SU-DHL-6 (cell line): ENCODE measurements around the gene RIC8B.

Experiments used
- H2AFZ ChIP-seq: fragments of 200-600 bp; sonication (generic); 2 replicates; pipeline ENCODE4 v1.6.1; 2014; ENCODE audit warnings: low read depth, mild to moderate bottlenecking, moderate library complexity, mixed read lengths, antibody characterized with exemption, low read length; ENCODE audit not compliant: severe bottlenecking
- H3F3A ChIP-seq: fragments of 200-600 bp; shearing (Covaris generic); 2 replicates; pipeline ENCODE4 v1.6.0; 2016; ENCODE audit warnings: antibody characterized with exemption, mild to moderate bottlenecking; ENCODE audit not compliant: insufficient read depth
- H3K27ac ChIP-seq: fragments of 200-600 bp; sonication (generic); 2 replicates; pipeline ENCODE4 v1.5.1; 2016; ENCODE audit warnings: low read depth, mild to moderate bottlenecking, low read length, moderate library complexity, mixed read lengths
- H3K27me3 ChIP-seq: fragments of 200-600 bp; sonication (generic), shearing (Covaris generic); 2 replicates; pipeline ENCODE4 v1.6.0; 2014; ENCODE audit warnings: mild to moderate bottlenecking, low read length
- H3K36me3 ChIP-seq: fragments of 200-600 bp; sonication (generic); 2 replicates; pipeline ENCODE4 v1.6.1; 2014; ENCODE audit warnings: mild to moderate bottlenecking, low read length, mixed read lengths
- H3K4me2 ChIP-seq: fragments of 300-600, 200-600 bp; shearing (Covaris generic), sonication (generic); 2 replicates; pipeline ENCODE4 v1.6.0; 2014; ENCODE audit warnings: low read length, low read depth, mild to moderate bottlenecking; ENCODE audit not compliant: poor library complexity, severe bottlenecking
- H3K4me3 ChIP-seq: fragments of 200-600 bp; sonication (generic); 2 replicates; pipeline ENCODE4 v1.5.1; 2014; ENCODE audit warnings: antibody characterized with exemption, low read length, mild to moderate bottlenecking, mixed read lengths; ENCODE audit not compliant: insufficient read depth, poor library complexity, severe bottlenecking
- H3K79me2 ChIP-seq: fragments of 200-600 bp; sonication (generic); 2 replicates; pipeline ENCODE4 v1.6.1; 2014; ENCODE audit warnings: mild to moderate bottlenecking, low read length, moderate library complexity; ENCODE audit not compliant: insufficient read depth
- H3K9ac ChIP-seq: fragments of 200-600 bp; sonication (generic); 2 replicates; pipeline ENCODE4 v1.7.0; 2014; ENCODE audit warnings: mild to moderate bottlenecking, low read length
- H3K9me2 ChIP-seq: fragments of 200-600 bp; sonication (generic); replicated peaks from 2 replicates; pipeline ENCODE4 v1.6.1; 2014; ENCODE audit warnings: low read length; ENCODE audit not compliant: insufficient read depth
- H3K9me3 ChIP-seq: fragments of 200-600 bp; sonication (generic); 2 replicates; pipeline ENCODE4 v1.6.1; 2014; ENCODE audit warnings: low read length, mixed read lengths; ENCODE audit not compliant: insufficient read depth
- H4K20me1 ChIP-seq: fragments of 200-600 bp; sonication (generic); 2 replicates; pipeline ENCODE4 v1.6.1; 2014; ENCODE audit warnings: low read depth, mild to moderate bottlenecking, antibody characterized with exemption, low read length, moderate library complexity, mixed read lengths
- EZH2phosphoT487 ChIP-seq: fragments of 200-600 bp; sonication (generic), shearing (Covaris generic); conservative IDR thresholded peaks from 2 replicates; pipeline ENCODE4 v1.6.1; 2018; ENCODE audit warnings: mild to moderate bottlenecking, antibody characterized with exemption, low read length, moderate library complexity, mixed read lengths
- TF ChIP-seq, protein P1 (sequence below): fragments of 200-600 bp; sonication (generic); IDR thresholded peaks from one replicate; pipeline ENCODE4 v1.5.1; 2017; ENCODE audit warnings: antibody characterized with exemption, mild to moderate bottlenecking, low read length, moderate library complexity; ENCODE audit not compliant: insufficient read depth, poor library complexity, severe bottlenecking

RIC8B gene

DNA sequence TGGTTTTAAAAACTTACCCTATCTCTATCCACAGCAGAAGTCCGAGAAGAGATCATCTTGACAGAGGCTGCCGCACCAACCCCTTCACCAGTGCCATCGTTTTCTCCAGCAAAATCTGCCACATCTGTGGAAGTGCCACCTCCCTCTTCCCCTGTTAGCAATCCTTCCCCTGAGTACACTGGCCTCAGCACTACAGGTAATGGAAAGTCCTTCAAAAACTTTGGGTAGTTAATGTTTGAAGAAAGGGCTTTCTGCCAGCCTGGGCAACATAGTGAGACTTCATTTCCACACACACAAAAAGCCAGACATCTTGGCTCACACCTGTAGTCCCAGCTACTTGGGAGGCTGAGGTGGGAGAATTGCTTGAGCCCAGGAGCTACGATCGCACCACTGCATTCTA is 41.6 kb upstream of the RIC8B start:
- Histone ChIP-seq H3K36me3 (no peaks in the 10 kb centered on the region), H3K27me3 (no peaks in the 10 kb centered on the region), H3K27ac (no peak overlapping the region), H3K9me2 (no peaks in the 10 kb centered on the region), H3K79me2 (no peaks in the 10 kb centered on the region), H3K4me2 (no peak overlapping the region), H3K4me3 (no peak overlapping the region), H4K20me1 (no peaks in the 10 kb centered on the region), H3K9ac (no peak overlapping the region), H3K9me3 (no peaks in the 10 kb centered on the region), H3F3A (no peaks in the 10 kb centered on the region), H2AFZ (no peak overlapping the region)
- TF ChIP-seq EZH2phosphoT487: no peak
- TF ChIP-seq, protein P1, sequence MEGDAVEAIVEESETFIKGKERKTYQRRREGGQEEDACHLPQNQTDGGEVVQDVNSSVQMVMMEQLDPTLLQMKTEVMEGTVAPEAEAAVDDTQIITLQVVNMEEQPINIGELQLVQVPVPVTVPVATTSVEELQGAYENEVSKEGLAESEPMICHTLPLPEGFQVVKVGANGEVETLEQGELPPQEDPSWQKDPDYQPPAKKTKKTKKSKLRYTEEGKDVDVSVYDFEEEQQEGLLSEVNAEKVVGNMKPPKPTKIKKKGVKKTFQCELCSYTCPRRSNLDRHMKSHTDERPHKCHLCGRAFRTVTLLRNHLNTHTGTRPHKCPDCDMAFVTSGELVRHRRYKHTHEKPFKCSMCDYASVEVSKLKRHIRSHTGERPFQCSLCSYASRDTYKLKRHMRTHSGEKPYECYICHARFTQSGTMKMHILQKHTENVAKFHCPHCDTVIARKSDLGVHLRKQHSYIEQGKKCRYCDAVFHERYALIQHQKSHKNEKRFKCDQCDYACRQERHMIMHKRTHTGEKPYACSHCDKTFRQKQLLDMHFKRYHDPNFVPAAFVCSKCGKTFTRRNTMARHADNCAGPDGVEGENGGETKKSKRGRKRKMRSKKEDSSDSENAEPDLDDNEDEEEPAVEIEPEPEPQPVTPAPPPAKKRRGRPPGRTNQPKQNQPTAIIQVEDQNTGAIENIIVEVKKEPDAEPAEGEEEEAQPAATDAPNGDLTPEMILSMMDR: no peak

DNA sequence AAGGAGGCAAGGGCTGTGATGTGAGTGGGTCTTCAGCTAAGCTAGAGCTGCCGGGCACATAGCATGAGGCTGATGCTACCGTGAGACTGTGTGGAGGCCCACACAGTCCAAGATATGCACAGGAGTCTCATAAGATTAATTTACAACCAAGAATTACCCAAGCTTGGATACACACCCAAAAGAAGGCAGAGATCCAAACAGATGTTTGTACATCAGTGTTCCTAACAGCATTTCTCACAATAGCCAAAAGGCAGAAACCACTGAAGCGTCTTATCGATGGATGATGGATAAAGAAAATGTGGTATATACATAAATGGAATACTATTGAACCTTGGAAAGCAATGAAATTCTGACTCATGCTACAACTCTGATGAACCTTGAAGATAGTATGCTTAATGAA is 40.8 kb upstream of the RIC8B start:
- Histone ChIP-seq H3K9me3 (no peaks in the 10 kb centered on the region), H2AFZ (no peak overlapping the region), H4K20me1 (no peaks in the 10 kb centered on the region), H3K4me2 (no peak overlapping the region), H3K4me3 (no peak overlapping the region), H3K9me2 (no peaks in the 10 kb centered on the region), H3K27ac (no peak overlapping the region), H3K36me3 (no peaks in the 10 kb centered on the region), H3K79me2 (no peaks in the 10 kb centered on the region), H3K9ac (no peak overlapping the region), H3F3A (no peaks in the 10 kb centered on the region), H3K27me3 (no peaks in the 10 kb centered on the region)
- TF ChIP-seq, protein P1: no peak

DNA sequence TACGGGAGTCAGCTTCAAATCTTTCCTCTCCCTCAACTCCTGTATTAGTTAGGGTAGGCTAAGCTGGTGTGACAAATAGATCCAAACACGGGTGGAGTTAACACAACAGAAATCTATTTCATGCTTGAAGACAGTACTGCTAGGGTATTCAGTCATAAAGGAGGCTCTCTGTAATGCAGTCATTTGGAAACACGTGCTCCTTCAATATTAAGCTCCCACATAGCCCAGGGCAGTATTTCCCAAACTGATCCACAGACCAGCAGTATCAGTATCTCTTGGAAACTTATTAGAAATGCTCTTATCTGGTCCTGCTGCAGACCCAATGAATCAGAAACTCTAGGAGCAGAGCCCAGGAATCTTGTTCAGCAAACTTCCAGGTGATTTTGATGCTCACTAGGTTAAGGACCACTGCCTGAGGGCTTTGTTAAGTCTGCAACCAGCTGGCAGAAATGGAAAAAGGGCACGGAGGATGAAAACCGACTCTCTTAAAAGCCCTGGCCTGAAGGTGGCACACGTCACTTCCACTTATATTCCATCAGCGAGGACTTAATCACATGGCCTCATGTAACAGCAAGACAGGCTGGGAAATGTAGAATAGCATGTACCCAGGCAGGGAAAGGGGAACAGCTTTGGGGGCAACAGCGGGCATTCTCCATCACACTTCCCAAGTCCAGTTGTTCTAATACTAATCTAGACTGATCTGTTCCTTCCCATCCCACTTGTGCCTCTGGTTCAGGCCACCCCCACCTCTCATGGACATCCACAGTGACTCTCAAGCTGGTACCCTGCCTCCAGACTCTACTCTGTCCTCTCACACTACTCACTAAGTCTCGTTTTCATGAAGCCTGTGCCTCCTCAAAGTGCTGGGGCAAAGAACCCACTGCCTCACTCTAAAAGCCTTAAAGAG is 38.2 kb upstream of the RIC8B start:
- H3K27ac ChIP-seq: no peak overlapping the region
- no peak overlapping the region for H3K4me2 ChIP-seq
- no peak overlapping the region for H3K4me3 ChIP-seq
- H4K20me1 ChIP-seq: no peaks in the 10 kb centered on the region
- no peaks in the 10 kb centered on the region for H3F3A ChIP-seq
- no peak overlapping the region for H3K9ac ChIP-seq
- no peaks in the 10 kb centered on the region for H3K79me2 ChIP-seq
- no peaks in the 10 kb centered on the region for H3K9me2 ChIP-seq
- no peaks in the 10 kb centered on the region for H3K9me3 ChIP-seq
- no peaks in the 10 kb centered on the region for H3K27me3 ChIP-seq
- TF ChIP-seq, protein P1: no peak
- TF ChIP-seq EZH2phosphoT487: no peak
- H3K36me3 ChIP-seq: no peaks in the 10 kb centered on the region
- no peak overlapping the region for H2AFZ ChIP-seq
